ENCODE results near the gene CHMP6. TPM values are rescaled to one million over a fixed set of nuclear protein-coding genes. Genes with fewer than 3 reads are reported as not detected.

The CHMP6 gene
- total and polyA plus RNA-seq, 9 of the 15 experiments (the other 6 are each of a cell fraction or from before 2014, with no cell fraction given), result 0.25 to 30.4 (median 13.4) TPM

DNA sequence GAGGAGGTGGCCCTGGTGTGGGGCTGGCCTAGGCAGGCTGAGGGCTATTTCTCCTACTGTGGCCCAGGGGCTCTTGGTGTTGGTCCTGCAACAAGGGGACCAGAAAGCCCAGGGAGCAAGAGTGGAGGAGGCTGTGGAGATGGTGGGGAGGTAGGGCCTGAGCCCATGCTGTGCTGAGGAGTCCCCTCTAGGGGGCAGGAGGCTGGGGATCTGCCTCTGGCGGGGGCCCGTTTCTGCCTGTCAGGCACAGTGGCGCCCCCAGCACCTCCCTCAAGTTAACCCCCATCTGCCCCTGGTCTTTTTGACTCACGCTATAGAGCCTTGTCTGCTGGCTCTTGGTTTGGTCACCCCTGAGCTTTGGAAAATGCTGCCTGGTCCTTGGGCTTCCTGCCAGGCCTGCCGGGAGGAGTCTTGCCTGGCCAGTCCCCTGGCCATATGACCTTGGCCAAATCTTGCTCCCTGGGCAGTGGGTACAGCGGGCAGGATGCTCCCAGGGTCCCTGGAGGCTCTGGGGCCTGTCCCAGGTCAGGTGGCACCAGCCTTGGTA is 49.2 kb downstream of the CHMP6 start (continued):
- TF ChIP-seq SIN3A (IDR thresholded peaks at IDR 0.05; ENCODE audit: borderline replicate concordance in 2 of 2, control insufficient read depth in 1 of 2, low read depth in 2 of 2, low read length in 2 of 2), result no peak
- TF ChIP-seq SLC30A9 (CRISPR knock-in tag; IDR thresholded peaks at IDR 0.05), result no peak
- 0 out of 2 replicates have a peak, but pooled peaks have one; percentile 36 for TF ChIP-seq NR2C2 (CRISPR knock-in tag; IDR thresholded peaks at IDR 0.05)
- no peak for TF ChIP-seq NR2C2 (tag; IDR thresholded peaks at IDR 0.05)
- TF ChIP-seq, protein P1, sequence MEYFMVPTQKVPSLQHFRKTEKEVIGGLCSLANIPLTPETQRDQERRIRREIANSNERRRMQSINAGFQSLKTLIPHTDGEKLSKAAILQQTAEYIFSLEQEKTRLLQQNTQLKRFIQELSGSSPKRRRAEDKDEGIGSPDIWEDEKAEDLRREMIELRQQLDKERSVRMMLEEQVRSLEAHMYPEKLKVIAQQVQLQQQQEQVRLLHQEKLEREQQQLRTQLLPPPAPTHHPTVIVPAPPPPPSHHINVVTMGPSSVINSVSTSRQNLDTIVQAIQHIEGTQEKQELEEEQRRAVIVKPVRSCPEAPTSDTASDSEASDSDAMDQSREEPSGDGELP (CRISPR knock-in tag; IDR thresholded peaks at IDR 0.05; ENCODE audit: borderline replicate concordance), result peak; percentile 37
- TF ChIP-seq, protein P2, sequence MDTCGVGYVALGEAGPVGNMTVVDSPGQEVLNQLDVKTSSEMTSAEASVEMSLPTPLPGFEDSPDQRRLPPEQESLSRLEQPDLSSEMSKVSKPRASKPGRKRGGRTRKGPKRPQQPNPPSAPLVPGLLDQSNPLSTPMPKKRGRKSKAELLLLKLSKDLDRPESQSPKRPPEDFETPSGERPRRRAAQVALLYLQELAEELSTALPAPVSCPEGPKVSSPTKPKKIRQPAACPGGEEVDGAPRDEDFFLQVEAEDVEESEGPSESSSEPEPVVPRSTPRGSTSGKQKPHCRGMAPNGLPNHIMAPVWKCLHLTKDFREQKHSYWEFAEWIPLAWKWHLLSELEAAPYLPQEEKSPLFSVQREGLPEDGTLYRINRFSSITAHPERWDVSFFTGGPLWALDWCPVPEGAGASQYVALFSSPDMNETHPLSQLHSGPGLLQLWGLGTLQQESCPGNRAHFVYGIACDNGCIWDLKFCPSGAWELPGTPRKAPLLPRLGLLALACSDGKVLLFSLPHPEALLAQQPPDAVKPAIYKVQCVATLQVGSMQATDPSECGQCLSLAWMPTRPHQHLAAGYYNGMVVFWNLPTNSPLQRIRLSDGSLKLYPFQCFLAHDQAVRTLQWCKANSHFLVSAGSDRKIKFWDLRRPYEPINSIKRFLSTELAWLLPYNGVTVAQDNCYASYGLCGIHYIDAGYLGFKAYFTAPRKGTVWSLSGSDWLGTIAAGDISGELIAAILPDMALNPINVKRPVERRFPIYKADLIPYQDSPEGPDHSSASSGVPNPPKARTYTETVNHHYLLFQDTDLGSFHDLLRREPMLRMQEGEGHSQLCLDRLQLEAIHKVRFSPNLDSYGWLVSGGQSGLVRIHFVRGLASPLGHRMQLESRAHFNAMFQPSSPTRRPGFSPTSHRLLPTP (IDR thresholded peaks at IDR 0.05; ENCODE audit: borderline replicate concordance, extremely low read depth, insufficient read length), result no peak
- TF ChIP-seq ZBTB7A (IDR thresholded peaks at IDR 0.05; ENCODE audit: borderline replicate concordance, control insufficient read depth, low read depth, low read length), result peak; percentile 80
- peak; percentile 42 to 81; a peak in 2 of 4 replicates for TF ChIP-seq MAZ (CRISPR knock-in tag; conservative IDR thresholded peaks at IDR 0.05 in 1 of 2, IDR thresholded peaks at IDR 0.05 in 1 of 2)
- no peak for TF ChIP-seq TRIM24 (IDR thresholded peaks at IDR 0.05)
- TF ChIP-seq, protein P3, sequence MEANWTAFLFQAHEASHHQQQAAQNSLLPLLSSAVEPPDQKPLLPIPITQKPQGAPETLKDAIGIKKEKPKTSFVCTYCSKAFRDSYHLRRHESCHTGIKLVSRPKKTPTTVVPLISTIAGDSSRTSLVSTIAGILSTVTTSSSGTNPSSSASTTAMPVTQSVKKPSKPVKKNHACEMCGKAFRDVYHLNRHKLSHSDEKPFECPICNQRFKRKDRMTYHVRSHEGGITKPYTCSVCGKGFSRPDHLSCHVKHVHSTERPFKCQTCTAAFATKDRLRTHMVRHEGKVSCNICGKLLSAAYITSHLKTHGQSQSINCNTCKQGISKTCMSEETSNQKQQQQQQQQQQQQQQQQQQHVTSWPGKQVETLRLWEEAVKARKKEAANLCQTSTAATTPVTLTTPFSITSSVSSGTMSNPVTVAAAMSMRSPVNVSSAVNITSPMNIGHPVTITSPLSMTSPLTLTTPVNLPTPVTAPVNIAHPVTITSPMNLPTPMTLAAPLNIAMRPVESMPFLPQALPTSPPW (CRISPR knock-in tag; IDR thresholded peaks at IDR 0.05), result peak; percentile 35; the same call in 1 of the 2 replicates
- TF ChIP-seq, protein P4, sequence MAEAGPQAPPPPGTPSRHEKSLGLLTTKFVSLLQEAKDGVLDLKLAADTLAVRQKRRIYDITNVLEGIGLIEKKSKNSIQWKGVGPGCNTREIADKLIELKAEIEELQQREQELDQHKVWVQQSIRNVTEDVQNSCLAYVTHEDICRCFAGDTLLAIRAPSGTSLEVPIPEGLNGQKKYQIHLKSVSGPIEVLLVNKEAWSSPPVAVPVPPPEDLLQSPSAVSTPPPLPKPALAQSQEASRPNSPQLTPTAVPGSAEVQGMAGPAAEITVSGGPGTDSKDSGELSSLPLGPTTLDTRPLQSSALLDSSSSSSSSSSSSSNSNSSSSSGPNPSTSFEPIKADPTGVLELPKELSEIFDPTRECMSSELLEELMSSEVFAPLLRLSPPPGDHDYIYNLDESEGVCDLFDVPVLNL (CRISPR knock-in tag; IDR thresholded peaks at IDR 0.05; ENCODE audit: low read depth), result no peak
- TF ChIP-seq, protein P5, sequence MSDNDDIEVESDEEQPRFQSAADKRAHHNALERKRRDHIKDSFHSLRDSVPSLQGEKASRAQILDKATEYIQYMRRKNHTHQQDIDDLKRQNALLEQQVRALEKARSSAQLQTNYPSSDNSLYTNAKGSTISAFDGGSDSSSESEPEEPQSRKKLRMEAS (CRISPR knock-in tag; IDR thresholded peaks at IDR 0.05), result peak; percentile 39
- 0 out of 2 replicates have a peak, but pooled peaks have one; percentile 48 for TF ChIP-seq SP1 (CRISPR knock-in tag; IDR thresholded peaks at IDR 0.05)
- peak; percentile 20; the same call in 1 of the 2 replicates for TF ChIP-seq FOXP1 (CRISPR knock-in tag; IDR thresholded peaks at IDR 0.05)
- TF ChIP-seq, protein P6, sequence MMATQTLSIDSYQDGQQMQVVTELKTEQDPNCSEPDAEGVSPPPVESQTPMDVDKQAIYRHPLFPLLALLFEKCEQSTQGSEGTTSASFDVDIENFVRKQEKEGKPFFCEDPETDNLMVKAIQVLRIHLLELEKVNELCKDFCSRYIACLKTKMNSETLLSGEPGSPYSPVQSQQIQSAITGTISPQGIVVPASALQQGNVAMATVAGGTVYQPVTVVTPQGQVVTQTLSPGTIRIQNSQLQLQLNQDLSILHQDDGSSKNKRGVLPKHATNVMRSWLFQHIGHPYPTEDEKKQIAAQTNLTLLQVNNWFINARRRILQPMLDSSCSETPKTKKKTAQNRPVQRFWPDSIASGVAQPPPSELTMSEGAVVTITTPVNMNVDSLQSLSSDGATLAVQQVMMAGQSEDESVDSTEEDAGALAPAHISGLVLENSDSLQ (IDR thresholded peaks at IDR 0.05), result peak; percentile 43; the same call in 1 of the 2 replicates
- no peak for TF ChIP-seq NR4A1 (CRISPR knock-in tag; IDR thresholded peaks at IDR 0.05)
- TF ChIP-seq NR4A1 (tag; IDR thresholded peaks at IDR 0.05), result no peak
